HUDEP-2 (cell line): ENCODE data around the gene PFKL.

Experiments
- DNase-seq, 76 experiments: peaks; one replicate each; lab custom pipeline; 2025; ENCODE audit not compliant: unreplicated experiment in 76 of 76; lab: John Stamatoyannopoulos, UW

PFKL gene

DNA sequence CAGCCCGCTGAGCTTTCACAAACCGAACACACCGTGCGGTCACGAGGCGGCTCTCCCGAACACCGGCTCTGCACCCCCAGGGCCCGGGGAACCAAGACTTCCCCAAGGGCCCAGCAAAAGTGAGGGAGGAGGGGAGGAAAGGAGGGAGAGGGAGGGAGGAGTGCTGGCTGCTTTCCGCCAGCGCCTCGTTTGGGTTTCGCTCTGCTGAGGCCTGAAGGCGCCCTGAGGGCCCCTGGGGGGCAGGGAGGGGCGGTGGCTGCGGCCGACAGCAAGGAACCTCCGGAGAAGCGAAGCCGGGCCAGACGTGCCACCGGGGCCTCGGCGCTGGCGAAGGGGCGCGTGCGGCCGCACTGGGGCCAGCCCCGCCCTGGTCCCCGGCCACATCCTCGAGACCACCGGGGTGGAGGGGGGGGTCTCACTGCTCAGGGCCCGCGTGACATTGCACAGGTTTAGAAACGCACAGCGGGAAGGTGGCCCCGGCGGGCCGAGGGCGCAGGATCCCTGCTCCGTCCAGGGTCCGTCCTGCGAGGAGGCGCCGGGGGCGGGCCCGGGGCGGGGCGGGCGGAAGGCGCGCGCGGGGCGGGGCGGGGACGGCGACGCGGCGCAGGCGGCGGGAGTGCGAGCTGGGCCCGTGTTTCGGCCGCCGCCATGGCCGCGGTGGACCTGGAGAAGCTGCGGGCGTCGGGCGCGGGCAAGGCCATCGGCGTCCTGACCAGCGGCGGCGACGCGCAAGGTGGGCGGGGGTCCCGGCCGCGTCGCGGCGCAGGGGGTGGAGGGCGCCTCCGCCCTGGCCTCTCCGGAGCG is at the start of gene PFKL:
Gene PFKL (plus strand): TSS at position 596 of the 804 bp plus-strand sequence. CDS start 53 bp downstream, at position 649.
- DNase-seq: peak in 59 of 76 experiments; percentile 8 to 79 (median 54)

DNA sequence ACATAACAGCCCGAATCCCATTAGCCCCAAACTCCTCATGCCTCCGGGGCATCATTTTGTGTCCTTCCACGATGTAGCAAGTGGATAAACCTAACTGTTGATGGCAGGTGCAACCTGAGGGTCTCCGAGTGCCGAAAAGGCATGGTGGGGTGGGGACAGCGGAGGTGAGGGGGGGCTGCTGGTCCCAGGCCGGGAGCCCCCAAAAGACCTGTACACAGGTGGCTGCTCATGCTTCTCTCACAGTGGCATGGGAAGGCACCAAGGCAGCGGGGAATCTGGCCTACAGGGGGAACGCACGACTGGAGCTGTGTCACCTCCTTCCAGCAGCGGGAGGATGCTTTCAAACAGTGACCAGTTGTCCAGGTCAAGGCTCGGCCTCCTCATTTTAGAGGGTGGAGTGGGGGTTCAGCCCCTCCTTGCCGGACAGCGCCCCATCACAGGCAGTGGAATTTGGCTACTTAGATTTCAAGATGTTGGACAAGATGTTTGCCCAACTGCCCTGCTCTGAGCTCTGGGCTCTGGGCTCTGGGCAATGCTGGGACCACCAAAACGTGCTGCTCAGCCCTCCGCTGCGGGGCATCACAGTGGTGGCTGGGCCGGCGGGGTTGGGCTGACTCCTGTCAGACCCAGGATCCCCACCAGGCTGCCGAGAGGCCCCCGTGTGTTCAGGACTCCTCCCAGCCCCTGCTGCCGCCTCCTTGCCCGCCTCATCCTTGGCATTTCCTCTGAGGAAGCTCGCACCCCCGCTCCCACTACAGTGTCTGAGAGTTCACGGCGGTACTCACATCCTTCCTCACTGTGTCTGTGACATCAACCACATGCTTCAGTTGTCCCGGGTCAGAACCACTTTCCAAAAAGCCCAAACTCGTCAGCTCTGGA is 45.8 kb upstream of the PFKL start:
- DNase-seq: no peak

DNA sequence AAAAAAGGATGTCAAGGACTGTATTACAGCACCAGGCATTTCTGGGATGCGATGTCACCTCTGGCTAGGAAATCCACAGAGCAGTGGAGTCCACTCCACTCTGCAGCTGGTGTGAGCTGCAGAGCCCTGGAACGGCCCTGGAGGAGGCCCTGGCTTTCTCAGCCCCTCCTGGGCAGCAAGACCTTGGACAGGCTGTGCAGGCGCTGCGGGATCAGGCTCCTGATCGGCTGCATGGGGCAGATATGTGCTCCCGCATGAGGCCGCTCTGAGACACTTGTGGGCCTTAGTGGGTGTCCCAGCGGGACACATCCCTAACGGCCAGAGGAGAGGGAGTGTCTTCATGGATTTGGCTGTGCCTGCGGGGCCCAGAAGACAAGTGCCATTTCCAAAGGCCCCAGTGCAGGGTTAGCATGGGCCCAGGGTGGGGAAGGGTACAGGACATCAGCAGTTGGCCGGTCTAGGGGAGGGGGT is 44.3 kb upstream of the PFKL start:
- DNase-seq: no peak

DNA sequence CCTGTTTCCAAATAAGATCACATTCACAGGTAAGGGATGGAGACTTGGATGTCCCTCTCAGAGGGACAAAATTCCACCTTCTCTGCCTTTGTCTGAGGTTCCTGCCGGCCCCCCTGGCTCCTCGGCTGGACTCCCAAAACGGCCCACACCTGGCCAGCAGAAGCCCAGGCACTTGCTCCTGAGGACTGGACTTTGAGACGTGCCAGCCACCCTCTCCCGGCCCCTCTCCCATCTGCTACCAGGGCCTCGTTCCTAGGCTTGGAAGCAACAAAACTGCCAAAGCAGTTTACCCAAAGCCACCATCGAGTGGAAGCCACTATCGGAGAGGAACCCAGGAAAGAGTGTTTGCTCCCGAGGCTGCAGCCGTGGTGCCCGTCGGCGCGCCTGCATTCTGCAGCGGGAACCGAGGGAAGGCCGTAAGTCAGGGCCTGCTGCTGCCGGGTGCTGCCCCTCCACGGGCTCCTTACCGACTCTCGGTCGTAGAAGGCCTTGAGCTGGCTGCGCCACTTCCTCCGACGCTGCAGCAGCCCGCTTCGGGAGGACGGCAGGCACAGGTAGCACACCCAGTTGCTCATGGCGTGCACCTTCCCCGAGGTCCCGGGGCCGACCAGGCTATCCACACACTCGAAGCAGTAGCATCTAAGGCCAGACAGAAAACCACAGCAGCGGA is 41.7 kb upstream of the PFKL start:
- no peak for DNase-seq

DNA sequence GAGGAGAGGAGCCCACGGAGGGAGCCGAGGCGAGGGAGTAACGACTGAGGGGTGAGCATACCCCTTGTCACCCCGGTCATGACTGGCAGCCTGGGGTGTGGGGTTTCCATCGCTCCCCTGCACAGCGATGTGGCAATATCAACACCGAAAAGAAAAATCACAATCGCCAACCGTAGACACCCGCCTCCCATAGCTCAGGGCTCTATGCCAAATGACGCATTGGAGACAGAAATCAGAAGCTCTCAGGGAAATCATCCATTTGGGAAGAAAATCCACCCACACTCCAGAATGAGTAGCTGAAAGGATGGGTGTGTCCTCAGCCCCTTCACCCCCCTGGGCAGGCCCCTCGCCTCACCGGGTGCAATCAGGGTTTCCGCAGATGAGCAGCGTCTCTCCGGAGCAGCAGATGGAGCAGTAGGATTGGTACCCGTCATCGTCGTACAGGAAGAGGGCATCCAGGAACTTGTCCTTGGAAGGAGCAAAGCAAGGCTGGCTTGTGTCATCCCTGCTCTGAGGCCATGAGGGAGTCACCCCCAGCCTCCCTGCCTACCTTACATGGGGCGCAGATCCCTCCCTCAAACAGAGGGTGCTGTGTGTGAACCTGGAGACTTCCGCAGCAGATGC is 40.7 kb upstream of the PFKL start:
- no peak for DNase-seq

DNA sequence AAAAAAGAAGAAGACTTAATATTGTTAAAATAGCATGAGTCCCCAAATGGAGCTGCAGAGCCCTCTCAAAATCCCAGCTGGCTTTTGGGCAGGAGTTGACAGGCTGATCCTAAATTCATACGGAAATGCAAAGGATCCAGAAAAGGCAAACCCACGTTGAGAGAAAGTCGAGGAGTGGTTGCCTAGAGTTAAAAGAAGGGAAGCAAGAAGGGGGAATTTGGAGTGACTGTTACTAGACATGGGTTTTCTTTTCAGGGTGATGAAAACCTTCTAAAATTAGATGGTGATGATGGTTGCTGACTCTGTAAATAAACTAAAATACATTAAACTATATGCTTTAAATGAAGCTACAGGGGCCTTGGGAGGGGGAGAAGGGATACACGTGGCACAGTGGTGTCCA is 39.8 kb upstream of the PFKL start:
- DNase-seq: no peak

DNA sequence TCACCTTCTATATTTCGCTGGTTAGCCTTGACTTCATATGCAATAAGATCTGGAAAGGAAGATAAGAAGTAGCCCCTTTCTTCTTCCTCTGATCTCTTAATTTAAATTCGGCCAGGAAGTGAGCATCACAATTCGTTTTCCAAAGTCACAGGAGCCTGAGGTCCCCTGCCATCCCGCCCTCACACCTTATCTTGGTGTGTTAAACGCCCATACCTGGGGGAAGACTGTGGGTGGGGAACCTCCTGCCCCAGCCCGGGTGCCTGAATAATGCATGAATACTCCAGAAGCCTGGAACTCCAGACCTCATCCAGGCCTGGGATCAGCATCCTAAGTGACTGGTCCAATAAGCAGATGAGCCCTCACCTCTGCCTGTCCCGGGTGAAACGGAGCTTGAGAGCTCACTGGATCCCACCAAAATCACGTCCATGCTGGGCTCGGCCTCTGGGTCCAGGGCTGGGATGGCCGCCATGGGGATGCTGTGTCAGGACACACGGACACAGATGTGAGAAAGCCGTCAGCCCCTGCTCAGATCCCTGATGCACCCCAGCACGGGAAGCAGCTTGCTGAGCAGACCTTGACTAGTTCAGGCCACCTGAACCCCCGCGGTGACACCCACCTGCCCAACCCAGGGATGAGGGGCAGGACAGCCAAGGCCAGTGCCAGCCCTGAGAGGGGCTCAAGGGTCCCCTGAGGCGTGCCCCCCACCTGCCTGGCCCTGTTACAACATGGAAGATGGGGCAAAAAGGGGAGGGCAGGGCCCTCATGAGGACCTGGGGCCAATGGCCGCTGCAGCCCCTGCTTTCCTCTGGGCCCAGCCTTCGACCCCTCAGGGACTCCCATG is 38.8 kb upstream of the PFKL start:
- DNase-seq: no peak

DNA sequence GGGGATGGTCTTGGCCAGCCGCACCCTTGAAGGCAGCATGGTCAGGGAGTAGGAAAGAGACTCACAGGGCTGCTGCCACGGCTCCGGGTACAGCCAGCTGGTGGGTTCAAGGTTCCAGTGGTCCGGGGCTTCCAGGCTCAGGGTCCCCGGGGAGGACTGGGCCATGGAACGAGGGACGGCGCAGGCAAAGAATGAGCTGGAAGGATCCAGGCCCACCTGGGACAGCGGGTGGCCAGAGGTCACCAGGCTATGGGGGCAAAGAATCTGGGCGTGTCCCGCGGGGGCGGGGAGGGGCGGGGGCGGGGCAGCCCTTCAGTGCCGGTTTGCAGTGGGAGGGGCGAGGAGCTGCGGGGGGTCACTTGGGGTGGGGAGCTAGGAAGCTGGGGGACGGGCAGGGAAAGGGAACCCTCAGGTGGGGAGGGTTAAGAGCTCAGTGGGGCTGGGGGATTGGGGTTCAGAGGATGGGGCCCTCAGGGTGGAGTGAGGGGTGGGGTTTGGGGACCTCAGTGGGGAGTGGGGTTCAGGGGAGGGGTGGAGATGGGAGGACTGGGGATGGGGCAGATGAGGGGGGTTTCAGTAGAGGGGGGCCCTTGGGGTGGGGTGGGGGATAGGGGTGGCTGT is 38.1 kb upstream of the PFKL start, which contains the start of gene DNMT3L:
Gene DNMT3L (minus strand): TSS at position 223 of the 621 bp plus-strand sequence. CDS start 638 bp downstream, outside the sequence.
- no peak for DNase-seq

DNA sequence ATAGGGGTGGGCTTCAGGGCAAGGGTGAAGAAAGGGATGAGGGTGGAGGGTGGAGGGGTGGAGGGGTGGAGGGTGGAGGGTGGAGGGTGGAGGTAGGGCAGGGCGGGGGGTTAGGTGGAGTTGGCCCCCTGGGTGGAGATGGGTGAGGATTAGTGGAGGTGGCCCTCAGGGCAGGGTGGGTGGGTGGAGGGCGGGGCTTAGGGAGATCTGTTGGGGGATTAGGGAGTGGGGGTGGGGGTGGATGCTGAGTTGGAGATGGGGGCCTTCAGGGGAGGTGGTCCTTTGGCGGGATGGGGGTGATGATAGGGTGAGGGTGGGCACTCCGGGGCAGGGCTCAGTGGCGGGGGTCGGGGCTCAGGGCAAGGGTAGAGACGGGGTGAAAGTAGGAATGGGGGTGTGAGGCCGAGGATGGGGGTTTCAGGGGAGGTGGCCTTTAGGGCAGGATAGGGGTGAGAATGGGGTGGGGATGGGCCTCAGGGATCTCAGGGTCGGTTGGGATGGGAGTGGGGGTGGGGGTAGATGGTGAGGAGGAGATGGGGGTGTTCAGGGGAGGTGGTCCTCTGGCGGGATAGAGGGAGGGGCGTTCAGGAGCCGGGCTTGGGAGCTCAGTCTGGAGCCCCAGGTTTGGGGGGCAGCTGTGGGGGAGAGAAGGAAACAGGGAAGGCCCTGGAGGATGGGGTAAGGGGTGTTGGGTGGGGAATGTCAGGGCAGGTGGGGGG is 37.4 kb upstream of the PFKL start:
- DNase-seq: no peak

DNA sequence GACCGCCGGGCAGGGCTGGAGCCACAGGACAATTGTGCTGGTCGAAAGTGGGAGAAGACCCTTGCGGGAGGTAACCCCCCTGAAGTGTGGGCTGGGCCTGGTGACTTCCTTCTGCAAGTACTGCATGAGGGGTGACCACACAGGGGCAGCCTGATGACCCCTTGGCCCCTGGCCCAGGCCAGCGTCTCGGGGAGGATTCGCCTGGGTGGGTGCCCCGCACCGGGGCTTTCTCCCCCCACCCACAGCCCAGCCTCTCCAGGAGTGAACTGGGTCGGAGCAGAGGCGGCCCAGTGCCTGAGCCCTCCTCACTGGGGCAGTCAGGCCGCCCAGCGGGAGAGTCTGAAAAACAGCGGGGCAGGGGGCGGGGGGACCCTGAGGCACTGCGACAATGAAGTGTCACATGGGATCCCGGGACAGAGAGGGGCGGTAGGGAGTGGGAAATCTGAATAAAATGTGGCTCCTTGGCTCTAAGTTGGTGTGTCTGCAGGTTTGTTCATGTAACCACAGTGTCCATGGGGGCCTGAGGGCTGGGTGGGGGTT is 36.6 kb upstream of the PFKL start:
- DNase-seq: no peak

DNA sequence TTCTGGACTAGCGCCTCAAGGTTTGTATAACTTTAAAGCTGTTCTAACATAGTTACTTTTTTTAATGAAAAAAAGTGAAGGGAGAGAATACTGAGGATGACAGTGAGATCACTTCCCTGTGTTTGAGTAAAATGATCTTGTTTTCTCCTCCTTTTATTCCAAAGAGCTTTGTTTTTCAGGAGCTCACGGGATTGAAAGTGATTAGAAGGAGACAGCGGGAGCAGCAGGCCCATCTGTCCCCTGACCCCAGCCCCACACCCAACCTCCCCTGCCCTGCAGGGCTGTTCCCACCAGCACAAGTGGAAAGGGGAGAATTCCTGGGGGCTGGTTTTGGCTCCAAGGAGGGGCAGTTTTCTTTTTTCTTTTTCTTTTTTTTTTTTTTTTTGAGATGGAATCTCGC is 36.1 kb upstream of the PFKL start:
- no peak for DNase-seq

DNA sequence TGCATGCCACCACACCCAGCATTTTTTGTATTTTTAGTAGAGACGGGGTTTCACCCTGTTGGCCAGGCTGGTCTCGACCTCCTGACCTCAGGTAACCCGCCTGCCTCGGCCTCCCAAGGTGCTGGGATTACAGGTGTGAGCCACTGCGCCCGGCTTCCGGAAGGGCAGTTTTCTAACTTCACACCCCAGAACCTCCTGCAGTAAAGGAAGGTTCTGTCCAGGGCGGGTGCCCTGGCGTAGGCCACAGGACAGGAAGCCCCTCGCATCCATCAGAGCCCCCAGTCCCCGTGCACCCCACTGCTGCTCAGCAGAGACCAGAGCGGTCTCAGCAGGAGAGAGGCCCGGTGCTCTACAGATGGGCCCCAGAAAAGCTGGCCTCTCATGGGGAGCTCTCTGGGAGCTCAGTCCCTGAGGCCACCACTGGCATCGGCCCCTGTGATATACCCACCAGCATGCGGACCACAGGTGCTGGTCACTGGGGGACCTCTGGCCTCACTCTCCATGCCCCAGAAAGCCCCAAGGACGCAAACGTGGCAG is 34.1 kb upstream of the PFKL start:
- no peak for DNase-seq

DNA sequence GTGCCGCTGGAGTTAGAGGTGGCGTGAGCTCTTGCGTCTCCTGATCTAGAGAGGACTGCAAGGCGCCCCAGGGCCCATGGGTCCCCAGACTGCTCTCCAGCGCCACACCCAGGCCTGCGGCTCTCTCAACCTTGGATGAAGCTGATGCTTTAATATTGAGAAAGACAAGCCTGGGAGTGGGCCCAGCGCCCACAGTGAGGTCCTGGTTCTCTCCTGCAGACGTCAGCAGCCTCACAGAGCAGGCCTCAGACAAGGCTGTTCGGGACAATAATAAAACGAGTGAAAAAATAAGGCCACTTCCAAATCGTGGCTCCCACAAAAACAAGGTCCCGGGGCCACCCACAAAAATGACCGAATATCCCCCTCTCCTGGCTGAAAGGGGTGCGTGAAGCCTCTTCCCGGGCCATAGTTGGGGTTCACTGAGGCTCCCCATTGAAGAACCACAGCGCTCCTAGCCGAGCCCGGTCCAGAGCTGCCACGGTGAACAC is 32.2 kb upstream of the PFKL start:
- DNase-seq: peak in 1 of 76 experiments; percentile 4

DNA sequence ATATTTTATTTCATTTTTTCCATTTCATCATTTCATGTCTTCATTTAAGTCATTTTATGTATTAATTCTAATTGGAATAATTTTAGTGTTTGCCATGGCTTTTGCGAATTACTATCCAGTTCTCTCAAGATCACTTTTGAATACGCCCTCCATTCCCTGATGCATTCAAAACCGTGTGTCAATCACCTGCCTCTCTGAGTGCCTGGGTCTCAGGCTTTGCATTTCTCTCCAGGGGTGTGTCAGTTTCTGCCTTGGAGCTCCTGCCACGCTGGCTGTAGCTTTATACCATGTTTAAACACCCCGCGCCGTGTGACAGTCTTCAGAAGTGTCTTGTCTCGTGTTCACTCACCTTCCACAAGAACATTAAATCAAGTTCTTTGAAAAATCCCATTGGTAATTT is 30.8 kb upstream of the PFKL start:
- DNase-seq: no peak

DNA sequence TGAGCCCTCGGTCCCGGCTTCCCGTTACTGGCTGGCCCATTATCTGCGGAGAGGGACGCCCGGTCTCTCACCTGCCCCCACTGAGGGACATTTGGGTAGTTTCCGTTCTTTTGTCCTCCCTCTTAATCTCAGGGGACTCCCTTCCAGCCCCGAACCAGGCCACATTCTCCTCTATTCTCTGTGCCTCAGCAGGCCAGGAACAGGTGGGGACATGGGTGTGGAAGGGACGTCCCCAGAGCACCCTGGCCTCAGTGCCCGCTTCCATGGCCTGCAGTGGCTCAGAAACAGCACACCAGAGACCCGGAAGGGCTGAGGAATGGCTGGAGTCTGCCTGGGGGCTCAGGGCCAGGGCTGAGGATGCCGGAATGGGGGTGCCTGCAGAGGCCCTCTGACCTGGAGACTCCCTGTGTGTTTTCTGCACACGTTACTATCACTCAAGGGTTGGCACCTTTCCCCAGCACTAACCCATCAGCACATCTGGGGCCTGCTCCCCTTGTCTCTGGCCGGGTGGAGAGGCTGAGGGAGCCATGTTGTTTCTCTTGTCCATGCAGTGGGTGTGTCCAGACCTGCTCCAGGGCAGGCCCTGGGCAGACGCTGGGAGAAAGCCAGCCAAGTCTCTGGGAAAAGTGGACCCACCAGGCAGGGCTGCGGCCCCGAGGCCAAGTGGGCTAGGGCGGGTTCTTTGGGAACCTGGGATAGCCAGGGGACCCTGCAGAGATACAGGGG is 28.1 kb upstream of the PFKL start:
- no peak for DNase-seq

DNA sequence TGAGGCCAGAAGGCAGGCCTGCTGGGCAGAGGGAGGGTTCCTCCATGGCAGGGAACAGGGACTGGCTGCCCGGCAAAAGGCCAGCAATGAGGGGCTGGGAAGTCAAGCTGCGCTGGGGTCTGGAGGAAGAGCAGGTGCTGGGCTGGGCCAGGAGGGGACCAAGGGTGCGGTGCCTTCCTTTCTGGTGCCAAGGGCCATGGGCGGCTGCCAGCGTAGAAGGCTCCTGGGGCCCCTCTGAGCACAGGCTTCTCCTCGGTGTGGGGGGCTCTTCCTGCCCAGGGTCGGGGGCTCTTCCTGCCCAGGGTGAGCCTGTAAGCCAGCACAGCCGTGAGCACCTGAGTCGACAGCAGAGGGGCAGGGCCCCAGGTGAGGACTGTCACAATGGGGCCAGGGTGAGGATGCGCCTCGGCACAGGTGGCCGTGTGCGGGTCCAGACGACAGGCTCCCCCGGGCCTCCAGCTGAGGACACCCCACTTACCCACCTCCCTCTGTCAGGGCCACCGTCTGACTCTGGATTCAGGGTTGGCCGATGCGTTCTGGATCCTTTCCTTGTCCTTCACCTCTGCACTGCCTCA is 27.5 kb upstream of the PFKL start:
- DNase-seq: no peak

DNA sequence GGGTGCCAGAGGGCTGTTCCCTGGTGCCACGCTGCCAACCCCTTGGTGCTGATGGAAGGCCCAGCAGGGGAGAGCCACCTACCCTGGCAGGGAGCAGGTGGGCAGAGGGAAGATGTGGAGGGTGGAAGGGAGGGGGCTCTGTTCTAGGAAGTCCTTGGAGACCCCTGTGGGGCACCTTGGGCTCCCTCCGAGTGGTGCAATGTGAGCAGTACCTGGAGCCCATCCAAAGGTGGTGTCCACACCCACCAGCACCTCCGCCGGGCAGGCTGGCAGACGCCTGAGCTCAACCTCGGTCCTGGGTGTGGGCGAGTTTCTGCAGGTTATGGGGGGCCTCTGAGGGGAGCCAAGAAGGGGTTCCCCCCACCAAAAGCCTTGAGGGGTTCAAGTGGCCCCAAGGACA is 26.8 kb upstream of the PFKL start:
- no peak for DNase-seq
